WTC11 (cell line): ENCODE measurements around the gene NOB1. TPM values are rescaled to one million over a fixed set of nuclear protein-coding genes. Genes with fewer than 3 reads are reported as not detected.

Source experiments
- ATAC-seq: fragments of 200-7000 bp; cut with Tn5 transposase; 2 replicates; pipeline ENCODE4 v1.10.0; 2021; ENCODE audit warnings: mild to moderate bottlenecking, moderate library complexity
- CTCF ChIA-PET: fragments of 300-600 bp; sonication (Branson Sonifier 250); formaldehyde crosslinking; loops from one replicate; lab custom pipeline; 2021; ENCODE audit warnings: antibody characterized with exemption; lab: Charles Lee
- POLR2A ChIA-PET: fragments of 350-600 bp; sonication (Branson Sonifier 250); formaldehyde crosslinking; loops from one replicate; lab custom pipeline; 2021; ENCODE audit warnings: antibody characterized with exemption; lab: Charles Lee
- DNase-seq: peaks from one replicate; pipeline ENCODE4 v3.0.0; 2021; ENCODE audit warnings: low spot score
- H3K27ac Mint-ChIP-seq: 2 replicates; pipeline ENCODE4 v1.8.0; 2021; ENCODE audit warnings: mixed read lengths
- H3K27me3 Mint-ChIP-seq: 2 replicates; pipeline ENCODE4 v1.8.0; 2021; ENCODE audit warnings: low read depth, mild to moderate bottlenecking, moderate library complexity, mixed read lengths
- H3K36me3 Mint-ChIP-seq: 2 replicates; pipeline ENCODE4 v1.8.0; 2021; ENCODE audit warnings: mixed read lengths
- H3K4me1 Mint-ChIP-seq: 2 replicates; pipeline ENCODE4 v1.8.0; 2022; ENCODE audit warnings: mixed read lengths
- H3K4me3 Mint-ChIP-seq: 2 replicates; pipeline ENCODE4 v1.8.0; 2021; ENCODE audit warnings: mild to moderate bottlenecking, moderate library complexity, mixed read lengths
- H3K9me3 Mint-ChIP-seq: 2 replicates; pipeline ENCODE4 v1.8.0; 2021; ENCODE audit warnings: mixed read lengths
- ATF6 ChIP-seq: sonication (generic); formaldehyde crosslinking; IDR thresholded peaks from 2 replicates; pipeline ENCODE4 v1.8.1; 2023; ENCODE audit warnings: mild to moderate bottlenecking, missing genetic modification reagents
- CDX4 ChIP-seq: fragments of 250-450 bp; sonication (Bioruptor Pico); IDR thresholded peaks from 2 replicates; pipeline ENCODE4 v1.9.0; 2021; ENCODE audit warnings: moderate library complexity, mild to moderate bottlenecking, inconsistent platforms, borderline replicate concordance
- CREM ChIP-seq: sonication (generic); formaldehyde crosslinking; IDR thresholded peaks from 2 replicates; pipeline ENCODE4 v1.8.1; 2022; ENCODE audit warnings: mild to moderate bottlenecking, missing genetic modification reagents, moderate library complexity
- ELF4 ChIP-seq: sonication (generic); formaldehyde crosslinking; IDR thresholded peaks from 2 replicates; pipeline ENCODE4 v1.8.1; 2022; ENCODE audit warnings: low read depth, mild to moderate bottlenecking, moderate library complexity, missing genetic modification reagents
- ERG ChIP-seq: fragments of 250-450 bp; sonication (Bioruptor Pico); IDR thresholded peaks from 2 replicates; pipeline ENCODE4 v1.8.0; 2021; ENCODE audit warnings: mild to moderate bottlenecking
- ESRRA ChIP-seq: sonication (generic); formaldehyde crosslinking; IDR thresholded peaks from 2 replicates; pipeline ENCODE4 v1.8.1; 2022; ENCODE audit warnings: mild to moderate bottlenecking, missing genetic modification reagents, borderline replicate concordance
- FOXJ3 ChIP-seq: sonication (generic); formaldehyde crosslinking; IDR thresholded peaks from 2 replicates; pipeline ENCODE4 v1.9.0; 2021; ENCODE audit warnings: missing genetic modification reagents, mild to moderate bottlenecking, borderline replicate concordance
- FOXP1 ChIP-seq: sonication (generic); formaldehyde crosslinking; IDR thresholded peaks from 2 replicates; pipeline ENCODE4 v1.8.0; 2022; ENCODE audit warnings: missing genetic modification reagents, mild to moderate bottlenecking, moderate library complexity, borderline replicate concordance
- HMGXB4 ChIP-seq: sonication (generic); formaldehyde crosslinking; IDR thresholded peaks from 2 replicates; pipeline ENCODE4 v1.8.1; 2023; ENCODE audit warnings: mild to moderate bottlenecking, moderate library complexity, missing genetic modification reagents
- JAZF1 ChIP-seq: fragments of 250-450 bp; sonication (Bioruptor Pico); IDR thresholded peaks from 2 replicates; pipeline ENCODE4 v1.9.0; 2021; ENCODE audit warnings: moderate library complexity, mild to moderate bottlenecking, inconsistent platforms
- MYBL2 ChIP-seq: sonication (generic); formaldehyde crosslinking; IDR thresholded peaks from 2 replicates; pipeline ENCODE4 v1.8.1; 2023; ENCODE audit warnings: mild to moderate bottlenecking, moderate library complexity, missing genetic modification reagents
- PRDM15 ChIP-seq: sonication (generic); formaldehyde crosslinking; IDR thresholded peaks from 2 replicates; pipeline ENCODE4 v1.8.0; 2022; ENCODE audit warnings: missing genetic modification reagents
- SMAD3 ChIP-seq: sonication (generic); formaldehyde crosslinking; IDR thresholded peaks from 2 replicates; pipeline ENCODE4 v1.8.0; 2022; ENCODE audit warnings: missing genetic modification reagents, mild to moderate bottlenecking, borderline replicate concordance
- SP1 ChIP-seq: sonication (generic); formaldehyde crosslinking; conservative IDR thresholded peaks from 2 replicates; pipeline ENCODE4 v1.8.1; 2022; ENCODE audit warnings: missing genetic modification reagents
- USF1 ChIP-seq: sonication (generic); formaldehyde crosslinking; IDR thresholded peaks from 2 replicates; pipeline ENCODE4 v1.8.0; 2022; ENCODE audit warnings: mild to moderate bottlenecking, missing genetic modification reagents
- USF2 ChIP-seq: sonication (generic); formaldehyde crosslinking; IDR thresholded peaks from 2 replicates; pipeline ENCODE4 v1.8.1; 2023; ENCODE audit warnings: mild to moderate bottlenecking, missing genetic modification reagents, moderate library complexity
- ZNF138 ChIP-seq: sonication (generic); formaldehyde crosslinking; conservative IDR thresholded peaks from 2 replicates; pipeline ENCODE4 v1.8.1; 2022; ENCODE audit warnings: mild to moderate bottlenecking, moderate library complexity, missing genetic modification reagents
- ZNF512 ChIP-seq: sonication (generic); formaldehyde crosslinking; IDR thresholded peaks from 2 replicates; pipeline ENCODE4 v1.8.1; 2022; ENCODE audit warnings: missing genetic modification reagents, borderline replicate concordance
- ZNF671 ChIP-seq: fragments of 250-450 bp; sonication (Bioruptor Pico); IDR thresholded peaks from 2 replicates; pipeline ENCODE4 v1.8.0; 2021; ENCODE audit warnings: mild to moderate bottlenecking
- ZSCAN18 ChIP-seq: fragments of 250-450 bp; sonication (Bioruptor Pico); IDR thresholded peaks from 2 replicates; pipeline ENCODE4 v2.1.2; 2022; ENCODE audit warnings: mild to moderate bottlenecking, moderate library complexity
- total RNA-seq: library from RNA; stranded (reverse); gene quantifications from 3 replicates; pipeline ENCODE4 v1.2.3, GENCODE V29; 2021

The NOB1 gene
- total RNA-seq, 1 experiment from 2014 or later, result 88.0 TPM

- peaks cover 3% of the 10 kb centered on the region for H3K36me3 Mint-ChIP-seq
- DNase-seq, result peak; percentile 84
- peak within 1 kb of the TSS; percentile 90 for H3K4me3 Mint-ChIP-seq
- peak; percentile 93 for ATAC-seq
- H3K27ac Mint-ChIP-seq, result peak within 1 kb of the TSS; percentile 96
- CTCF ChIA-PET, result interaction anchor here (0.7 to 2.0 kb wide), 3 partner anchors 8 to 45 kb away, joined by 3 to 9 read pairs (median 3); partner anchors contain the start of gene NOB1
- peaks cover 8% of the 10 kb centered on the region for H3K4me1 Mint-ChIP-seq
- peaks cover 3% of the 10 kb centered on the region for H3K9me3 Mint-ChIP-seq
- POLR2A ChIA-PET, result interaction anchor here (0.5 to 1.0 kb wide), 3 partner anchors 8 to 64 kb away, joined by 3 to 6 read pairs (median 6); partner anchors contain the start of genes NOB1 and NQO1
- H3K27me3 Mint-ChIP-seq, result peaks cover 25% of the 10 kb centered on the region
- no peak for TF ChIP-seq ELF4 (CRISPR knock-in tag)
- TF ChIP-seq MYBL2 (CRISPR knock-in tag), result 0 out of 2 replicates have a peak, but pooled peaks have one; percentile 10
- no peak for TF ChIP-seq CREM (CRISPR knock-in tag)
- no peak for TF ChIP-seq ZNF512 (CRISPR knock-in tag)
- peak; percentile 97 for TF ChIP-seq USF1 (CRISPR knock-in tag)
- TF ChIP-seq ATF6 (CRISPR knock-in tag), result no peak
- TF ChIP-seq HMGXB4 (CRISPR knock-in tag), result peak; percentile 45; the same call in 1 of the 2 replicates
- no peak for TF ChIP-seq CDX4
- TF ChIP-seq JAZF1, result no peak
- TF ChIP-seq ESRRA, result peak; percentile 25; the same call in 1 of the 2 replicates
- TF ChIP-seq USF2 (CRISPR knock-in tag), result peak; percentile 97
- no peak for TF ChIP-seq ERG
- peak; percentile 76 for TF ChIP-seq FOXP1
- TF ChIP-seq PRDM15 (CRISPR knock-in tag), result no peak
- TF ChIP-seq FOXJ3 (CRISPR knock-in tag), result no peak
- no peak for TF ChIP-seq ZNF671 (CRISPR knock-in tag)
- peak; percentile 67 for TF ChIP-seq SP1 (CRISPR knock-in tag)
- no peak for TF ChIP-seq ZSCAN18 (CRISPR knock-in tag)
- TF ChIP-seq SMAD3 (CRISPR knock-in tag), result no peak
- no peak for TF ChIP-seq ZNF138 (CRISPR knock-in tag)
These were observed 7.5 kb upstream of the NOB1 start, which contains the start of gene WWP2 for GRCh38 chr16:69761983-69762813. TSS of gene WWP2 (plus strand) at chr16:69762332. CDS start at chr16:69787011, 24,679 bp downstream.
